Suprapubic skin (tissue), 3 donors: ENCODE results near the gene HOXB8.

Experiments
- EP300 ChIP-seq: sonication (generic); formaldehyde crosslinking; IDR thresholded peaks from one replicate; pipeline ENCODE4 v1.6.1; 2017; ENCODE audit warnings: antibody characterized with exemption
- POLR2A ChIP-seq, 2 donors: fragments of 450-650 bp; IDR thresholded peaks; one replicate each; pipeline ENCODE4 v1.6.1; 2017; ENCODE audit warnings: antibody characterized with exemption in 2 of 2, mild to moderate bottlenecking in 2 of 2, moderate library complexity in 2 of 2
- TF ChIP-seq, protein P1 (sequence below), 2 donors: fragments of 200-600 bp in 1 of 2; fragments of 450-650 bp in 1 of 2; sonication (generic) in 1 of 2; IDR thresholded peaks; one replicate each; pipeline ENCODE4 v1.5.1; 2016 to 2019; ENCODE audit warnings: antibody characterized with exemption in 2 of 2, mild to moderate bottlenecking in 1 of 2, moderate library complexity in 1 of 2

GRCh38 chr17:48601539-48602425 is 13.3 kb downstream of the HOXB8 start:
- TF ChIP-seq, protein P1, sequence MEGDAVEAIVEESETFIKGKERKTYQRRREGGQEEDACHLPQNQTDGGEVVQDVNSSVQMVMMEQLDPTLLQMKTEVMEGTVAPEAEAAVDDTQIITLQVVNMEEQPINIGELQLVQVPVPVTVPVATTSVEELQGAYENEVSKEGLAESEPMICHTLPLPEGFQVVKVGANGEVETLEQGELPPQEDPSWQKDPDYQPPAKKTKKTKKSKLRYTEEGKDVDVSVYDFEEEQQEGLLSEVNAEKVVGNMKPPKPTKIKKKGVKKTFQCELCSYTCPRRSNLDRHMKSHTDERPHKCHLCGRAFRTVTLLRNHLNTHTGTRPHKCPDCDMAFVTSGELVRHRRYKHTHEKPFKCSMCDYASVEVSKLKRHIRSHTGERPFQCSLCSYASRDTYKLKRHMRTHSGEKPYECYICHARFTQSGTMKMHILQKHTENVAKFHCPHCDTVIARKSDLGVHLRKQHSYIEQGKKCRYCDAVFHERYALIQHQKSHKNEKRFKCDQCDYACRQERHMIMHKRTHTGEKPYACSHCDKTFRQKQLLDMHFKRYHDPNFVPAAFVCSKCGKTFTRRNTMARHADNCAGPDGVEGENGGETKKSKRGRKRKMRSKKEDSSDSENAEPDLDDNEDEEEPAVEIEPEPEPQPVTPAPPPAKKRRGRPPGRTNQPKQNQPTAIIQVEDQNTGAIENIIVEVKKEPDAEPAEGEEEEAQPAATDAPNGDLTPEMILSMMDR (IDR thresholded peaks at IDR 0.05): no peak
- TF ChIP-seq POLR2A (IDR thresholded peaks at IDR 0.05) (no peak), EP300 (no peak)
